PFSK-1 (cell line): ENCODE measurements around the gene GRID1.

Experiments
- FOXP2 ChIP-seq: optimal IDR thresholded peaks from 2 replicates; pipeline ENCODE3; 2011; ENCODE audit warnings: borderline replicate concordance, control low read depth, inconsistent platforms; ENCODE audit not compliant: insufficient read depth; ENCODE audit errors: extremely low read length, extremely low read depth
- POLR2AphosphoS5 ChIP-seq: IDR thresholded peaks from 2 replicates; pipeline ENCODE4 v1.6.1; 2012; ENCODE audit warnings: low read depth, mild to moderate bottlenecking, control low read depth, low read length, moderate library complexity
- SIN3A ChIP-seq: IDR thresholded peaks from 2 replicates; pipeline ENCODE4 v1.6.1; 2012; ENCODE audit warnings: mild to moderate bottlenecking, low read length, moderate library complexity, borderline replicate concordance; ENCODE audit not compliant: insufficient read depth
- TAF1 ChIP-seq: IDR thresholded peaks from 2 replicates; pipeline ENCODE4 v1.6.1; 2012; ENCODE audit warnings: low read length, control low read depth, borderline replicate concordance; ENCODE audit not compliant: insufficient read depth
- TF ChIP-seq, protein P1 (sequence below), 2 experiments: IDR thresholded peaks; 2 replicates each; pipeline versions ENCODE4 v1.6.1 to v1.8.0; 2011 to 2012; ENCODE audit warnings: low read depth in 2 of 2, low read length in 2 of 2, control low read depth in 1 of 2, inconsistent platforms in 1 of 2, mild to moderate bottlenecking in 1 of 2, moderate library complexity in 1 of 2; ENCODE audit not compliant: insufficient read depth in 1 of 2

The GRID1 gene

GRCh38 chr10:86247588-86247987 lies 119.0 kb downstream of the GRID1 start:
- TF ChIP-seq POLR2AphosphoS5, result no peak

DNA sequence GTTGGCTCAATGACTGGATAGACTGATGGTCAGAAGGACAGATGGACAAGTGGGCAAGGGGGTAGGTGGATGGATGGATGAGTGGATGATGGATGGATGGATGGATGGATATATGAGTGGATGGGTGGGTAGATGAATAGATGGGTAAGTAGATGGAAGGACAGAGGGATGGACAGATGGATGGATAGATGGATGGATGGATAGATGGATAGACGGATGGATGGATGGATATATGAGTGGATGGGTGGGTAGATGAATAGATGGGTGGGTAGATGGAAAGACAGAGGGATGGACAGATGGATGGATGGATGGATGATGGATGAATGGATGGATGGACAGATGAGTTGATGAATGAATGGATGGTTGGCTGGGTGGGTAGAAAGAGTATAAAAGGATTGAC lies 119.5 kb downstream of the GRID1 start:
- TF ChIP-seq TAF1, result no peak
- no peak for TF ChIP-seq FOXP2
- TF ChIP-seq, protein P1, sequence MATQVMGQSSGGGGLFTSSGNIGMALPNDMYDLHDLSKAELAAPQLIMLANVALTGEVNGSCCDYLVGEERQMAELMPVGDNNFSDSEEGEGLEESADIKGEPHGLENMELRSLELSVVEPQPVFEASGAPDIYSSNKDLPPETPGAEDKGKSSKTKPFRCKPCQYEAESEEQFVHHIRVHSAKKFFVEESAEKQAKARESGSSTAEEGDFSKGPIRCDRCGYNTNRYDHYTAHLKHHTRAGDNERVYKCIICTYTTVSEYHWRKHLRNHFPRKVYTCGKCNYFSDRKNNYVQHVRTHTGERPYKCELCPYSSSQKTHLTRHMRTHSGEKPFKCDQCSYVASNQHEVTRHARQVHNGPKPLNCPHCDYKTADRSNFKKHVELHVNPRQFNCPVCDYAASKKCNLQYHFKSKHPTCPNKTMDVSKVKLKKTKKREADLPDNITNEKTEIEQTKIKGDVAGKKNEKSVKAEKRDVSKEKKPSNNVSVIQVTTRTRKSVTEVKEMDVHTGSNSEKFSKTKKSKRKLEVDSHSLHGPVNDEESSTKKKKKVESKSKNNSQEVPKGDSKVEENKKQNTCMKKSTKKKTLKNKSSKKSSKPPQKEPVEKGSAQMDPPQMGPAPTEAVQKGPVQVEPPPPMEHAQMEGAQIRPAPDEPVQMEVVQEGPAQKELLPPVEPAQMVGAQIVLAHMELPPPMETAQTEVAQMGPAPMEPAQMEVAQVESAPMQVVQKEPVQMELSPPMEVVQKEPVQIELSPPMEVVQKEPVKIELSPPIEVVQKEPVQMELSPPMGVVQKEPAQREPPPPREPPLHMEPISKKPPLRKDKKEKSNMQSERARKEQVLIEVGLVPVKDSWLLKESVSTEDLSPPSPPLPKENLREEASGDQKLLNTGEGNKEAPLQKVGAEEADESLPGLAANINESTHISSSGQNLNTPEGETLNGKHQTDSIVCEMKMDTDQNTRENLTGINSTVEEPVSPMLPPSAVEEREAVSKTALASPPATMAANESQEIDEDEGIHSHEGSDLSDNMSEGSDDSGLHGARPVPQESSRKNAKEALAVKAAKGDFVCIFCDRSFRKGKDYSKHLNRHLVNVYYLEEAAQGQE (IDR thresholded peaks at IDR 0.05; ENCODE audit: insufficient read depth in 1 of 2, low read depth in 2 of 2, low read length in 2 of 2), result no peak
- TF ChIP-seq SIN3A, result no peak
- TF ChIP-seq POLR2AphosphoS5, result no peak

DNA sequence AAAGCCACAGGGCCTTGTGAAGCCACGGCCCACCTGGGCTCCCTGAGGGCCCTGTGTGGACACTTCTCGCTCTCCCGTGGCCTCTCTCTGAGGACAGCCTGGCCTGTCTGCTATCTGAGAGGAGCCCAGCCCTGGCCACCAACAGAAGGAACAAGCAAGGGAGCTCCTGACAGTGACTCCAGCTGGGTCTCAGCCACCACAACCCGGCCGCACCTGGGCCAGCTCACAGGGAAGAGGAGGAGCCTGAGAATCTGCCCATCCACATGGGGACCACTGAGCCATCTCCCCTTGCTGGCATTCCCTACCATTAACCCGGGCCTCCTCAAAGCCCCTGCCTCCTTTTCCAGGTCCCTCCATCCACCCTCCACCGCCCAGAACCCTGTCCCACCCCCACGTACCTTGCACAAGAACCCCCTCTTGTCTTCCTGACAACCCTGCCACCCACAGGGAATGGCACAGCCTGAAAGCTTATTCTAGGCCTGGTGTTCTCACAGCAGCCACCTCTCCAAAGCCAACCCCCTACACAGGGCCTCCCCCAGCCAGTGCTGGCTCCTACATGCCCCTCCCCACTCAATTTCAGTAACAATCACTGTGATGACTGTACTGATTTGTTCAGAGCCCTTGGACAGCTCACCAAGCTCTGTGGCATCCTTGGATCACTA lies 120.2 kb downstream of the GRID1 start:
- no peak for TF ChIP-seq SIN3A
- no peak for TF ChIP-seq POLR2AphosphoS5
- TF ChIP-seq FOXP2, result no peak
- no peak for TF ChIP-seq TAF1
- TF ChIP-seq, protein P1 (IDR thresholded peaks at IDR 0.05; ENCODE audit: insufficient read depth in 1 of 2, low read depth in 2 of 2, low read length in 2 of 2), result no peak

DNA sequence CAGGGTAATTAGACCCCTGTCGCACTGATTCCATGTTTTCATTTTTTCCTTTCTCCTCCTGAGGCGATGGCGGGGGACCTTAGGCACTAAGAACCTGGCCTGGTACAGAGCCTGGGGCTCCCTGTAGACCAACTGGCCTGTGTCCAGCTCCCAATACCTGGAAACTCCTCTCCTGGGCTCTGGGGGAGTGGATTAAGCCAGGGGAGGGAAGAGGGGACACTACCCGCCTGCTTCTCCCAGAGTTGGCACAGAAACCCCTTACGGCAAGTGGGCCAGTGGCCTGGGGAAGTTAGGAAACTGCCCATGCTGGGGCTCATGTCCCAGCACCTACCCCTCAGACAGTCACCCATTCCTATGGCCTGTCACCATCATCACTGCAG lies 121.6 kb downstream of the GRID1 start:
- no peak for TF ChIP-seq POLR2AphosphoS5
- no peak for TF ChIP-seq TAF1
- no peak for TF ChIP-seq SIN3A
- TF ChIP-seq, protein P1 (IDR thresholded peaks at IDR 0.05; ENCODE audit: insufficient read depth in 1 of 2, low read depth in 2 of 2, low read length in 2 of 2), result no peak
- TF ChIP-seq FOXP2, result no peak

- TF ChIP-seq, protein P1 (IDR thresholded peaks at IDR 0.05; ENCODE audit: insufficient read depth in 1 of 2, low read depth in 2 of 2, low read length in 2 of 2), result no peak
- no peak for TF ChIP-seq SIN3A
- no peak for TF ChIP-seq FOXP2
- no peak for TF ChIP-seq POLR2AphosphoS5
- no peak for TF ChIP-seq TAF1
Measured at GRCh38 chr10:86244297-86245014, 122.1 kb downstream of the GRID1 start.
